SHP77 treated with DMSO at 0.1 percent for 48 hours (cell line): ENCODE measurements around the gene C1orf21.

Experiments
- DNase-seq: peaks from one replicate; lab custom pipeline; 2025; lab: John Stamatoyannopoulos, UW

Gene C1orf21

DNA sequence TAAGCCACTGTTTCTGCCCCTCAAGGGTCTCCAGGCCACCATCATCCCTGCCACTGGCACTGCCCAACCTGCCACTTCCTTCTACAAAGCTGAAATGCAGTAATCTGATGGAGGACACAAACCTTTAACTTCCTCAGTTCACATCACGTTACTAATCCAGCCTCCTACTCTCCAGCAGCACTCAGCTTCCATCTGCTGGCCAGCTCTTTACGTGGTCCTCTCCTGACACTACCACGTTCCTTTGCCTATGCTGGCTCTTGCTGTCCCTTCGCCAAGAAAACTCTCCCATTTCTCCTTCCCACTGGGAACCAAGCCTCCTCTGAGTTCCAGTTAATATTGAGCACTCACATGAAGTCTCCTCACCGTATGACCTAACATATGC is 243.8 kb downstream of the C1orf21 start:
- DNase-seq: no peak

DNA sequence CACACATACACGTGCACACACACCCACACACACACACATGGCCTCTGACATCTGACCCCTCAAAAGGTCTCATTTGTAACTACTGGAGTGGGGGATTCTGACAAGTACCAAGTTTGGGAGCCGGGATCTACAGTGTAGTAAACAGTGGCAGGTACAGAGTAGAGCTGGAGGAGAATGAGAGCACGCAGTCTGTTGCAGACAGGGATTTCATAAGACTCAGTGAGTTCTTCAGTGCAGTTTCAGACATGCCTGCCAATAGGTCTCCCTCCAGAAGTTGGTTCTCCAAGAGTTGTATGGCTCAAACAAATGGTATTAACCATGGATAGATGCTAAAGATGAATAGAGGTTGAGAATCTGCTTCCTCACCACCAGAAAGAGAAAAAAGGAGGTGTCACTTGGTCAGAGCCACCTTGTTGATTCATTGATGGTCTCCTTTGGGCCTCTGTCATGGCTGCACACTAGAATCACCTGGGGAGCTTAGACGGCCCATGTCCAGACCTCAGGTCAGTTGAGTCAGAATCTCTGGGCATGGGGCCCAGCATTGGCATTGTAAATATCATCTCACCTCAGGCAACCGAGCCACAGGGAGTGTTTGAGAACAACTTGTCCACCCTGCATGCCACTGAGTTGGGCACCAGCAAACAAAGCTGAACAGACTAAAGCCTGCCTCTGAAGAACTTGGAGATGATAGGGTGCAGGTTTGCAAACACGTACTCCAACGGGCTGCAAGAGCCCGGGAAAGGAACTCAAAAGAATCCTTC is 245.8 kb downstream of the C1orf21 start:
- DNase-seq: no peak

GRCh38 chr1:184633785-184634184 is 247.0 kb downstream of the C1orf21 start:
- no peak for DNase-seq

DNA sequence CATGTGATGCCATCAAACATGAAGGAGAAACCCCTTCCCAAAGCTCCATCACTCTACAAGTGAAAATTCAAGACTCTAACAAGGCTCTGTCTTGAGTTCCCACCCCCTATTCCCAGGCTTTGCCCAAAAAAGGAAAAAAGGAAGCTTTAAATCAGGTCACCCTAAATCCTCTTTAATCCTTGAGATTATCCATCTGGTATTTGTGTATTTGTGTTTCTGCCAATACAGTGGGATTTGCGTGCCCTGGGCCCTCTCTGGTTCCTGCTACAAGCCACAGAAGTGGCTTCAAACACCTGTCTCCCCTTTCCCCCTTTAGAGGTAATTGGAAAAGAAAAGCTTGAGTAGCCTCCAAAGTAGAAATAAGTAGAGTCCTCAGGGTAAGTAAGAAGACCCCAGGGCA is 247.5 kb downstream of the C1orf21 start:
- no peak for DNase-seq

GRCh38 chr1:184635347-184635979 is 248.6 kb downstream of the C1orf21 start:
- no peak for DNase-seq

GRCh38 chr1:184635980-184636431 is 249.2 kb downstream of the C1orf21 start:
- DNase-seq: no peak

- DNase-seq: no peak
Observed at GRCh38 chr1:184637664-184638240, 250.9 kb downstream of the C1orf21 start.

DNA sequence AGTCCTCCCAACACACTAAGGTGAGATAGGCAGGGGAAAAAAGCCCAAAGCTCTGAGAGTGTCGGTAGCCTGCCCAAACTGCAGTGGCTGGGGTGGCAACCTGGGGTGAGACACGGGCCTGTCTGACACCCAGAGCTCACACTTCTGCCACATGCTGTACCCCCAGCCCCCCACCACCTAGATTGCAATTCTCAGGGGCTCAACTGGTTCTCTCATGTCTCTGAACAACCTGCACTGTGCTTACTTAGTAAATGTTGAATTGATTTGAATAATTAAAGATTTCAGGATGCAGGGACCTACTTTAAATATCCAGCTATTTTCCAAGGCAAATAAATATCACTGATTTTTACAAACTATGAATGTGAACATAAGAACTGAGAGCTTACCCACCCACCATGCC is 252.4 kb downstream of the C1orf21 start:
- DNase-seq: no peak

DNA sequence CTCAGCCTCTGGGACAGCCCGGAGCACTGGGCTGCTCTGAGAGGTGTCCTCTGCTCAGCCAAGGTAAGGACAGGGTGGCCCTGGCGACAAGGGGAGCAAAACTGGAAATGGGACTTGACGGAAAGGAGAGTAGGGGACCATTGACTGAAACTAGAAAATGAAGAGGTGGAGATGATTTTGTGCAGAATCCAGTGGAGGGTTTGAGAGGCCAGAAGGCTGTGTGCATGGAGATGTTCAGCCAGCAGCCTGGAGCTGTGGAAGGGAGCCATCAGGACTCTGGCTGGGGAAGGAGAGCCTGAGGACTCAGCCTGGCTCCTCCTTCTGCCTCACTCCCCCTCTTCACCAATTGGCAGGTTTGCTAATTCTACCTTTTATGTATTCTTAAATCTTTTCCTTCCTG is 253.7 kb downstream of the C1orf21 start:
- no peak for DNase-seq

DNA sequence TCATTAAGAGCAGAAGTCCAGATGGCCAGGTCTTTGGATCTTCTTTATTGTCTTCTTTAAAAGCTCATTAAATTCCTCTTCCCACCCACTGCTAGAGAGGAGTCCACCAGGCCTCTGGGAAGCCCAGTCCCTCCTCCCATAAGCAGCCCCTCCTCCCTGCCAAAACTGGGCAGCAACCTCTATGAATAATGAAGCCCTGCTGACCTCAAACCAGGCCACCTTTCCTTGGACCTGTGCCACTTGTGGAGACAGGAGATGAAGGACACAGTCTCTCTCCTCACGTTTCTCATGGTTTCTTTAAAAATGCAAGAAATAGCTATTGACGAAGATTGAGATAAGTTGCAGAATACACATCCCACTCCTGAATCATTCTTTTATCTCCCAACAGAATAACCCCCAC is 255.1 kb downstream of the C1orf21 start:
- no peak for DNase-seq

DNA sequence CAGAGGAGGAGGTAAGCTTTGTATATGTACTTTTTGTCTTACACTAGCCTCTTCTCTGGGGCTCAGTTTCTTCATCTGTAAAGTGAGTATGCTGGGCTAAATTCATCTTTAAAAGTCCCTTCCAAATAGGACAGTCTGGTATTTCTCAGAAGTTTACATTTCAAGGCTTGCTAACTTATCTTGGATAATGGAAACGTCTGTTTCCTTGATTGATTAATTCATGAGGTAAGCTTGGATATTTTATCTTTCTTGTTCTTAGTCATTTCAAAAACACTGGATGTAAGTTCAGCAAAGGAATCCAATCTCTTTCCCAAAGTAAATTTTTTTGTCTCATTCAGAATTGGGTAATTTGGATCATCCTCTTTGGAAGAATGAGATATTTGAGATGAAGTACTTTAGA is 256.8 kb downstream of the C1orf21 start:
- no peak for DNase-seq

DNA sequence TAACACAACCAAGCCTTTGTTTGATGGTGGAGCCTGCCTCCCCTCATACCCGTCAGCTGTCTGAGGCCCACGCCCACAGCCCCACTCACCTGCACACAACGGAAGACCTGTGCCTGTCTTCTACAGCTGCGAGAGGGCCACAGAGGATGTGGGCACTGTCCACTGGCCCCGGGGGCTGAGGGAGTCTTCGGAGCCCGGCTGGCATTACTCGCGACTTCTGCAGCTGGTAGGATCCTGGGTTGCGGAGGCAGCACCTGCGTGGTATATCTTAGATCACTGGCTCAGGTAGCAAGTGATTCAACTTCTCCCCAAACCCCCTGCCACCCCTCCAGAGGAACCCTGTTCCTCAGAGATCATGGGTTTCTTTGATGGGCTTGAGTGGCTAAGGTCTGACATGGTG is 257.9 kb downstream of the C1orf21 start:
- no peak for DNase-seq

DNA sequence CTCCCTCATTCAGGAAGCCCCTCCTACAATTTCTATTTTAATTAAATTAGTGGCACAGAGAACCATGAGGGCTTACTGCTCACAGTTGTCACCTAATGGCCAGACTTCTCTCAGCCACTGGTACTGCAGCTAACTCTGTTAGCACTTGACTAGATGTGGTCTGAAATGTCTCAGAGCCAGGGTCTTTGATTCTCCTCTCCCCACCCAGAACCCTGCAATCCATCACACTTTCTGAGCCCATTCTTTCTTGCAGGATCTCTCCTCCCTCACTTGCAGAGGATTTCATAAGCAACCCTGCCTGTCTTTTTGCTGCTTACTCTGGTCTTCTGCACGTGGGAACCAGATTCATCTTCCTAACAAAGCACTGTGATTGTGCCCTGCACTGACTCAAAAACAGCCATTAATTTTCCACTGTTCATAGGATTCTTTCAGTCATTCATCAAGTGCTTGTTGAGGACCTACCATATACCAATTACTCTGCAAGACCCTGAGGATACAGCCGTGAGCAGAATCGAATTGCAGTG is 259.4 kb downstream of the C1orf21 start:
- no peak for DNase-seq

- no peak for DNase-seq
Observed at GRCh38 chr1:184646824-184647223, 260.0 kb downstream of the C1orf21 start.

DNA sequence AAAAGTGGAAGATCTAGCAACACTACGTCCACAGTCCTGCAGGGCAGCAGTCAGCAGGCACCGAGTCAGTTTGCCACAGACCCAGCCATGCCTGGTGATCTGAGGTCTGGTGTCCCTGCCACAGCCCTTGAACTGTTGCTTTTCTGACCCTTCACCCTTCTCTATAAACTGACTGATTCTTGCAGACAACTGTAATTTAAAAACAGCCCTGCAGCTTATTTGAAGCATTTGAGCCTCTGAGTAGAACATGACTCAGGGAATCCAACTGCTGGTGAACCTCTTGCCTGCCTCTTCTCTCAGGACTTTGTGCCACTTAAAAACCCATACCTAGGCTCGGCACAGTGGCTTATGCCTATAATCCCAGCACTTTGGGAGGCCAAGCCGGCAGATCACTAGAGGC is 260.6 kb downstream of the C1orf21 start:
- DNase-seq: no peak

DNA sequence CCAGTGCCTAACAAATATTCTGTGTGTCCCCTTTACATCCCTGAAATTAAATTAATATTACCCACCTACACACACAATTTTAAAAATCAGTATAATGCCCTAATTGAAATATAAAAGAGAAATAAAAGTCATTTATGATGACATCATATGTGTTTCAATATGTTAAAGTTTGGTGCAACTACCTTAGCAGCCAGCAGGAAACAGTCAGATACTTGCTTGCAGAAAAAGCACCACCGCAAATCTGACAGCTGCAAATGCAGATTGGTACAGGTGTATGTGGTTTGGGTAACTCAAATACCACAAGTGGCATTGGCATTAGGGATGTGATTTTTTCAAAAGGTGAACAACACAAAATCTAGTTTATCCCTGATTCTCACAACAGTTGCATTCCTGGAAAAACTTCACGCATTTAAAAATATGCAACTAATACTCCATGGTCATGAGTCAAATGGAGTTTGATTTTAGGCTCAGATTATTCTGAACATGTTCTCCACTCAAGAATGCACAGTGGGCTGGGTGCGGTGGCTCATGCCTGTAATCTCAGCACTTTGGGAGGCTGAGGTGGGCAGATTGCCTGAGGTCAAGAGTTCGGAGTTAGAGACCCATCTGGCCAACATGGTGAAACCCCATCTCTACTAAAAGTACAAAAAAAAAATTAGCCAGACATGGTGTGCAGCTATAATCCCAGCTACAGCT is 261.5 kb downstream of the C1orf21 start:
- DNase-seq: no peak

DNA sequence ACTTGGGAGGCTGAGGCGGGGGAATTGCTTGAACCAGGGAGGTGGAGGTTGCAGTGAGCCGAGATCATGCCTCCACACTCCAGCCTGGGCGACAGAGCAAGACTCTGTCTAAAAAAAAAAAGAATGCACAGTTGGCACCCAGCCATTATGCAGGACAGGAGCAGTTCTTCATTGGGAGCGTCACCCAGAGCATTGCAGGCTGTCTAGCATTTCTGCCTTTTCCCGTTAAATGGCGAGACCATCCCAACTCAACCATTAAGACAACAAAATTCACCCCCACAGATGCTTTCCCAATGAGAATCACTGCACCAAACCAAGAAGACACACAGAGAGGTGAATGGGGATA is 262.0 kb downstream of the C1orf21 start:
- DNase-seq: no peak

GRCh38 chr1:184649451-184649888 is 262.6 kb downstream of the C1orf21 start:
- no peak for DNase-seq

DNA sequence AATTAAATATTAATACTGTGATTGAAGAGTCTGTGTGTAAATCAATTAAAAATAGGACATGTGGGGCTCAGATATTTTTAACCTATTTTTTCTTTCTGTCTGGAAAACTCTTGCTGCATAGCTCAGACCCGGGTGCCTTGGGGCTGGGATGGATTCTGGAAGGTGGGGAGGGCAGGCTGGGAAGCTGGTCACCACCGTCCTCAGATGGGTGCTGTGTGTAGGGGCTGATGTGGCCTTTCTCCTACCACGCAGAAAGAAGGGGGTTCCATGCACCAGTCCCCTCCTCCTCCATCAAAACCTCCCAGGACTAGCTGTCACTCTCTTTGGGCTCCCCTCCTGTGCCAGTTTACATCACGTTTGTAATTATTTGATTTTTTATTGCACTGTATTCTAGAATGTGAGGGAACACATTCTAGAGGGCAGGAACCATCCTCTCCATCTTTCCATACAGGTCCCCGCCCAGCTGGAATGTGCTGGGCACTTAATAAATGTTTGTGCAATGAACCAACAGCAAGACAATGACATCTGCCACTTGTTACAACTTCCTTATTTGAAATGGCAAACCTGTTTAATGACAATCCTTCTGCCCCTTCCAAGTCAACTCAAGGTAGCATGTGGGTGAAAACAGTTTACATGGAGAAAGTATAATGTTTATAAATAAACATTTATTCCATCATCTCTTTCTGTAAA is 263.5 kb downstream of the C1orf21 start:
- no peak for DNase-seq

- DNase-seq: no peak
Observed at GRCh38 chr1:184655185-184655584, 268.4 kb downstream of the C1orf21 start.

DNA sequence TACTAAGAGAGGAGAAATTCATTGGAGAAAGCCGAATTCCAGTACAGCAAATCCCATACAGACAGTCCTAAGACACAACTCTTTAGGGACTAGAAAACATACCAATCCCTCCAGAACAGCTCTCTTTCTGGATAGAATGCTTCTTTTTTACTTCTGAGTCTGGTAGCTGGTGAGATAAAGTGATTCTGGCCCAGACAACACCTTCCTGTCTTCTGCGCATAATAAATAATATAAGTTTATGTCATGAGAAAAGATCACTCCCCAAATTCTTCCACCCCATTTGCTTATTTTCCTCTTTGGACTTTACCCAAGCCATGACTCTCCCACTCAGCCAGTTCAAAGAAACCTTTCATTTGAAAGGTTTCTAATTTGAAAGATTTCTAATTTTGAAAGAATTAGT is 269.4 kb downstream of the C1orf21 start:
- DNase-seq: no peak

DNA sequence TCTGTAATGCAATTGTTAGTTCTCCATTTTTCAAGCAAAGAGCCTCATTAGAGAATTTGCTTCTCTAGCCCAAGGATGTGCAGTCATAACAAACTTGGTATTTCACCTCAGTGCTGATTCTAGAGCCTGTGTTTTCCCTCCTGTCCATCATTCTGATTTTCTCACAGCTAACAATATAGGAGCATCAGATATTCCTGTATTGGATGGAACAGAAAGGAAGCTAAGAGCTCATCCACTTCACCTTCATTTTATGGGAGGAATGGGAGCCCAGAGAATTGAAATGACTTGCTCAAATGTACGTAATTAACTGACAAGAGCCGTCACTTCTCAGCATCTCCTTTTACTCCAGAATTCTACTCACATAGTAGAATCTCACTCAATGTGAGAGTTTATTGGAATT is 271.2 kb downstream of the C1orf21 start:
- DNase-seq: no peak
